GM10248 (cell line): ENCODE results near the gene MEPCE.

Source experiments
- CTCF ChIA-PET: fragments of 300-600 bp; sonication (Branson Sonifier 250); formaldehyde crosslinking; extraction: SDS; loops from one replicate; lab custom pipeline; 2021; ENCODE audit warnings: antibody characterized with exemption; lab: Yijun Ruan, JAX
- POLR2A ChIA-PET: fragments of 350-650 bp; sonication (Branson Sonifier 250); formaldehyde crosslinking; extraction: SDS; loops from one replicate; lab custom pipeline; 2020; ENCODE audit warnings: antibody characterized with exemption; lab: Yijun Ruan, JAX
- DNase-seq: peaks from one replicate; pipeline ENCODE4 v3.0.0; 2012; ENCODE audit errors: extremely low spot score
- TF ChIP-seq, protein P1 (sequence below): IDR thresholded peaks from 2 replicates; pipeline ENCODE4 v1.5.1; 2012; ENCODE audit warnings: mild to moderate bottlenecking, low read depth; ENCODE audit errors: extremely low read depth, missing control alignments, control extremely low read depth

MEPCE gene

DNA sequence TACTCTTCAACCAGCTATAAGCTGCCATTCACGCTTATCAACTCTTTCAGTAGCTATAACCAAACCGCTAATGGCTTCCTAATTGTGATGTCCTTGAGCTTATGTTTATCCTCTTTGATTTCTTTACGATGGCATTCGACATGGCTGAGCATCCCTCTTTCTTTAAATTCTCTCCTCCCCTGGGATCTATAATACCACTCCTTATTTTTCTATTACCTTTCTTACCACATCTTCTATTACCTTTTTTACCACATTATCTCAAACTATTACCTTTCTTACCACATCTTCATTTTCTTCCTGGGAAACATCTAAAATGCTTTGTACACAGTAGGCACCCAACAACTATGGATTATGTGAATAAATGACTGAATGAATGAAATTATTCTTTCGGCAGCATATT lies 14.2 kb upstream of the MEPCE start:
- CTCF ChIA-PET = interaction anchor here (0.7 to 3.5 kb wide), 5 partner anchors 8 to 281 kb away, joined by 3 to 29 read pairs (median 3); no protein-coding TSS in a partner anchor
- TF ChIP-seq, protein P1, sequence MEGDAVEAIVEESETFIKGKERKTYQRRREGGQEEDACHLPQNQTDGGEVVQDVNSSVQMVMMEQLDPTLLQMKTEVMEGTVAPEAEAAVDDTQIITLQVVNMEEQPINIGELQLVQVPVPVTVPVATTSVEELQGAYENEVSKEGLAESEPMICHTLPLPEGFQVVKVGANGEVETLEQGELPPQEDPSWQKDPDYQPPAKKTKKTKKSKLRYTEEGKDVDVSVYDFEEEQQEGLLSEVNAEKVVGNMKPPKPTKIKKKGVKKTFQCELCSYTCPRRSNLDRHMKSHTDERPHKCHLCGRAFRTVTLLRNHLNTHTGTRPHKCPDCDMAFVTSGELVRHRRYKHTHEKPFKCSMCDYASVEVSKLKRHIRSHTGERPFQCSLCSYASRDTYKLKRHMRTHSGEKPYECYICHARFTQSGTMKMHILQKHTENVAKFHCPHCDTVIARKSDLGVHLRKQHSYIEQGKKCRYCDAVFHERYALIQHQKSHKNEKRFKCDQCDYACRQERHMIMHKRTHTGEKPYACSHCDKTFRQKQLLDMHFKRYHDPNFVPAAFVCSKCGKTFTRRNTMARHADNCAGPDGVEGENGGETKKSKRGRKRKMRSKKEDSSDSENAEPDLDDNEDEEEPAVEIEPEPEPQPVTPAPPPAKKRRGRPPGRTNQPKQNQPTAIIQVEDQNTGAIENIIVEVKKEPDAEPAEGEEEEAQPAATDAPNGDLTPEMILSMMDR = no peak
- POLR2A ChIA-PET = no interaction called here
- no peak for DNase-seq

DNA sequence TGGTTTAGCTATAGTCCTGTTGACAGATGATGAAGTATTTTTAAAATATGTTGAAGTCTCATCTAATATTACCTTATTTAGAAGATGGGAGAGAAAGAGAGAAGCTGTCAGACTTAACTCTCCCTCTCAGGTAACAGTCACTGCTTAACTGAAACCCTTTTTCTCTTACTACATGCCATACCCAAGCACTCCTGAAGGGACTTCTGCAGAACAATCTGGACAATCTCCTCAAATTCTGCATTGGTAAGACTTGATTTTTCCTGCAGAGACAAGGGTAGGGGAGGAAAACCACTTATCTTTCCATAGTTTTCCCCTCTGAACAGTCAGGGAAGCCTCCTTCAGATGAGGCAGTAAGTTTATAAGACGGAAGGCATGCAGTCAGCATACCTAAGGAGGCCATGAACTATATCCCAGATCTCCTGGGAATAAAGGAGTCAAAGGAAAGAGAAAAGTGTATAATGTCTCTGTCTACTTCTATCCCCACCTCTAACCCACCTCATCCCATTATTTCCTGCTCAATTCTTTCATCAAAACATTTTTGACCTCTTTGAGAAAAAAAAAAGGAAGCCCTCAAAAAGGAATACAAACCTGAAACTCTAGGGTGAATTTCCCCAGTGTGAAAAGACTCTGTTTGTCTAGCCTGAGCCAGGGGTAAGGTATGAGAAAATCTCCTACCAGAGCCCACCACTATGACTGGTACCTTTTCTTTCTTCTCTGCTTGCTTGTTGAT lies 10.5 kb upstream of the MEPCE start:
- TF ChIP-seq, protein P1 = no peak
- DNase-seq = no peak
- ChIA-PET CTCF (interaction anchor here (5.5 kb wide), 1 partner anchor 12 kb away, joined by 44 read pairs; no protein-coding TSS in a partner anchor), POLR2A (interaction anchor here (0.9 kb wide), 1 partner anchor 9 kb away, joined by 4 read pairs; the partner anchor contains the start of gene ZCWPW1)

DNA sequence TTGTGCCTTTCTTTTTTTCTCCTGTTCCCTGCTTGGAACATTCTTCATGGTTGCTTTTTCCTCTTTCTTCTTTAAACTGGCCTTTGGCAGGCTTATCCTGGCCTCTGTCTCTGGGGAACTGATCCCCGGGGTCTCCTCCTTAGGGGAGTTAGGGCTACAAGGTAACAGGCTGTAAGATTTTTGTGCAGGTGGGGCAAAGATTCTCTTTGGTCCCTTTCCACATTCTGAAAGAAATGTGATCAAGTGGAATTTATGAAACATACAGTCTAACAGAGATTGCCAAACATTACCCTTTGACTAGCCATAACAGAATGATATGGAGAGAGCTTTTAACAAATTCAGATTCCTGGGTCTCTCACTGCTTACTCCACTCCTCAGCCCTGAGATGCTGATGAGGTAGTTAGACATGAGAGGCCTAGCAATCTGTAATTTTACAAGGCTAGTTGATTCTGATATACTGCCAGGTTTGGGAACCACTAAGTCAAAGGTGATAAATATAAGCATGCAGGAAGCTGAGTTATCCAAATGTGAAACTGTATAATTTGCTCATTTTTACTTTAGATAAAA lies 9.9 kb upstream of the MEPCE start:
- TF ChIP-seq, protein P1 = no peak
- no peak for DNase-seq
- ChIA-PET CTCF (interaction anchor here (1.2 to 5.5 kb wide), 2 partner anchors 12 to 31 kb away, joined by 3 to 44 read pairs; no protein-coding TSS in a partner anchor), POLR2A (no interaction called here)

DNA sequence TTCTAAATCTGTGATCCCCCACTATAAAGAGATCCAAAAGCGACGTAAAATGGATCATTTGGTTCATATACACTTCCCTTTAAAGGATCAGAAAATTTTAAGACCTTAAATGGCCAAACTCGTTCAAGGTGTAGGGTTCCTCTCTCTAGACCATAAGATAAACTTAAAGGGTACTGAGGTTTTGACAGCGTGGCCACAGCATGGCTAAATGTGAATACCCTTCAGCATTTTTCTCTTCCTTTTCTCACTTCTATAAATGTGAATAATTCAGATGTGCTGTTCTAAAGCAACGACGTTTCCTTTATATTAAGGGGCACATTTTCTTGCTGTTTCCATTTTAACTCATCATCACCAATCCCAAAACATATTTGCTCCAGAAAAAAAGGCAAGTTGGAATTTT lies 6.3 kb upstream of the MEPCE start:
- POLR2A ChIA-PET = no interaction called here

DNA sequence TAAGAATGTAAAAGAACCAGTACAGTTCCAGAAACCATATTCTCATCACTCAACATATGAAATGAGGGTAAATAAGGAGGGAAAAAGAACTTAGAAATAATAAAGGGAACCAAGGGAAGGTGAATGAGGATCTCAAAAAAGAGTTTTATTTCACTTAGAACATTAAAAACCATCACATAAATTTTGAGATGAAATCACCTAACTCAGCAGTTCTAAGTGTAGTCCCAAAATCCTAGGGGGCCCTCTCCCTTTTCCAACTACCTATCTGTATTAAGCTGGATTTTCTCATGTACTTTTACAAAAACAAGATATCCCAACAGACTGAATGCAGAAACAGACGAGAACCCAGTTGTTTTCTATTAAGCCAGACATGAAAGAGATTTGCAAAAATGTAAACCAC lies 4.3 kb upstream of the MEPCE start:
- TF ChIP-seq, protein P1 = no peak
- no peak for DNase-seq
- POLR2A ChIA-PET = no interaction called here
- CTCF ChIA-PET = interaction anchor here (0.9 kb wide), 1 partner anchor 81 kb away, joined by 3 read pairs; no protein-coding TSS in a partner anchor

More for the DNA sequence above, 6.3 kb upstream of the MEPCE start:
- DNase-seq = peak; percentile 22
- CTCF ChIA-PET = interaction anchor here (1.6 to 5.5 kb wide), 2 partner anchors 10 to 16 kb away, joined by 8 to 44 read pairs; no protein-coding TSS in a partner anchor
- TF ChIP-seq, protein P1 = no peak

DNA sequence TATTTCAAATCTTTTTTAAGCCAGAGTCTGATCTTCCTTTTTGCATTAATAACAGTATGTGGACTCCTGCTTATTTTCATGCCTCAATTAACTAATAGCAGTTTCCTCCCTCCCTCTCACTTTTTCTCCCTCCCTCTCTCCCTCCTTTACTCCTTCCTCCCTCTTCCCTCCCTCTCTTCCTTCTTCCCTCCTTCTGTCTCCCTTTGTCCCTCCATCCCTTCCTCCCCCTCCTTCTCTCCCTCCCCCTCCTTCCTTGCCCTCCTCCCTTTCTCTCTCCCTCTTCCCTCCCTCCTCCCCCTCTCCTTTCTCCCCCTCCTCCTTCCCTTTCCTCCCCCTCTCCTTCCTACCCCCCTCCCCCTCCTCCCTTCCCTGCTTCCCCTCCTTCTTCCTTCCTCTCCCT lies 3.1 kb upstream of the MEPCE start:
- ChIA-PET POLR2A (no interaction called here), CTCF (no interaction called here)
- no peak for DNase-seq
- TF ChIP-seq, protein P1 = no peak
